HUES64 (cell line): ENCODE measurements around the gene MGLL.
A peak's percentile ranks its signal among the peaks of the same experiment; 100 is the strongest.

Experiments
- H3K27ac ChIP-seq: 2 replicates; pipeline ENCODE4 v1.7.0; 2013; ENCODE audit warnings: low read depth, low read length, inconsistent platforms
- H3K27me3 ChIP-seq: 2 replicates; pipeline ENCODE4 v1.6.1; 2013; ENCODE audit warnings: mild to moderate bottlenecking, low read length; ENCODE audit not compliant: insufficient read depth
- H3K36me3 ChIP-seq: 2 replicates; pipeline ENCODE4 v1.6.1; 2013; ENCODE audit warnings: mild to moderate bottlenecking, low read length; ENCODE audit not compliant: insufficient read depth
- H3K4me1 ChIP-seq: 2 replicates; pipeline ENCODE4 v1.6.1; 2013; ENCODE audit warnings: mild to moderate bottlenecking, low read length, moderate library complexity; ENCODE audit not compliant: insufficient read depth
- H3K4me3 ChIP-seq: 2 replicates; pipeline ENCODE4 v1.5.1; 2013; ENCODE audit warnings: mild to moderate bottlenecking, low read length, moderate library complexity
- H3K9ac ChIP-seq: 2 replicates; pipeline ENCODE4 v1.6.1; 2013; ENCODE audit warnings: mild to moderate bottlenecking, low read depth, low read length
- H3K9me3 ChIP-seq: 2 replicates; pipeline ENCODE4 v1.6.1; 2013; ENCODE audit warnings: low read depth, low read length; ENCODE audit not compliant: insufficient read depth
- WGBS: fragments of 150-250, 120-280 bp; methylation state at CpG from one replicate; pipeline ENCODE4 v1.1.7; 2013; ENCODE audit warnings: missing lambda C conversion rate; 5-methylcytosine and 5-hydroxymethylcytosine counted together

MGLL gene

GRCh38 chr3:127734754-127735473 is 87.4 kb downstream of the MGLL start:
- Histone ChIP-seq H3K4me3 (no peak overlapping the region), H3K27ac (no peak overlapping the region), H3K4me1 (peaks cover 42% of the 10 kb centered on the region), H3K27me3 (peaks cover 9% of the 10 kb centered on the region; the same call in 1 of the 2 replicates), H3K9ac (no peak overlapping the region), H3K36me3 (no peaks in the 10 kb centered on the region), H3K9me3 (no peaks in the 10 kb centered on the region)
- WGBS, result 77% methylated on average over 8 of the region's 8 CpGs

DNA sequence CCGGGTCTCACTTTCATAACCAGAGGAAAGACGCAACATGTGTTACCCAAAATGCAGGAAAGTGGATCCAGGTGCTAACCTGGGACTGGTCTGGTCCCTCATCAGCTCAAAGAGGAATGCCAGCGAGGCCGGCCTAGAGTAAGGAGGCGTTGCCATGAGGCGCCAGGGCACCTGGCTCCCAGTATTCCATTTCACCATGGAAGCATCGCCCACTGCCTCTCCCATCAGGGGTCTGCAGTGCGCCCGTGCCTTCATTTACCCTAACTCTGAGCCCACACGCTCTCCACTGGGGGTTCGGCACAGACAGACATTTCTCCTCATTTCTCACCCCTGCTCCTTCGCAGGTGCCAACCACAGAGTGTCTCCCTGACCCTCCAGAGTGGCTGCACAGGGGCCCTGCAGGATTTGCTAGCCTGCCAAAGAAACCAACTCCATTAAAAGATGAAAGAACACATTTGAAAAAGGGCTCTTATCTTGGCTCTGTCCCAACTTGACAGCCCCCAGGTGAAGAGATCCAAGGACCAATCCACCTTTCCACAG is 88.1 kb downstream of the MGLL start:
- H3K36me3 ChIP-seq, result no peaks in the 10 kb centered on the region
- H3K27ac ChIP-seq, result no peak overlapping the region
- H3K9me3 ChIP-seq, result no peaks in the 10 kb centered on the region
- WGBS, result 93% methylated on average over 12 of the region's 12 CpGs
- H3K4me1 ChIP-seq, result peaks cover 42% of the 10 kb centered on the region
- peaks cover 9% of the 10 kb centered on the region; the same call in 1 of the 2 replicates for H3K27me3 ChIP-seq
- H3K9ac ChIP-seq, result no peak overlapping the region
- H3K4me3 ChIP-seq, result no peak overlapping the region

- Histone ChIP-seq H3K9me3 (no peaks in the 10 kb centered on the region), H3K27ac (no peak overlapping the region), H3K27me3 (peaks cover 9% of the 10 kb centered on the region; the same call in 1 of the 2 replicates), H3K36me3 (no peaks in the 10 kb centered on the region), H3K4me1 (peaks cover 42% of the 10 kb centered on the region), H3K4me3 (no peak overlapping the region), H3K9ac (no peak overlapping the region)
- 91% methylated on average over 10 of the region's 10 CpGs for WGBS
Measured at GRCh38 chr3:127733781-127734180, 88.5 kb downstream of the MGLL start.

GRCh38 chr3:127732879-127733350 is 89.4 kb downstream of the MGLL start:
- Histone ChIP-seq H3K4me3 (no peak overlapping the region), H3K36me3 (no peaks in the 10 kb centered on the region), H3K27me3 (peaks cover 9% of the 10 kb centered on the region; the same call in 1 of the 2 replicates), H3K27ac (no peak overlapping the region), H3K4me1 (peaks cover 42% of the 10 kb centered on the region), H3K9ac (no peak overlapping the region), H3K9me3 (no peaks in the 10 kb centered on the region)
- WGBS, result 89% methylated on average over 9 of the region's 9 CpGs

DNA sequence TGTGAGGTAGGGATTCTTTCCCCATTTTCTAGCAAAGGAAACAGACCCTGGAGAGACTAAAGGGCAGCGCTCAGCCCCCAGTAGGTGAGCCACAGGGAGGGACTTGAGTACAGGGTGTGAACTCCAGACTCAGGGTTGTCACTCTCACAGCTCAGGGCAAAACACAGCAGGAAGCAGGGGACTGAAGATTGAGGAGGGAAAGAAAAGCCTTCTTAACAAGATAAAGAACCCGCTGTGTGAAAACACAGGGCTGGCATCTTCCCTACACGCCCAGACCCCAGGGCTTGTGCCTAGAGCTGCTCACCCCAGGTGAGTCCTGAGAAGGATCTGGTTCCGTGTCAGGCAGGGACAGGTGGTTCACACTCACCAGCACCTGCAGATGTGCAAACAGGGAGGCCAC is 90.0 kb downstream of the MGLL start:
- Histone ChIP-seq H3K4me1 (peaks cover 42% of the 10 kb centered on the region), H3K9ac (no peak overlapping the region), H3K27me3 (peaks cover 9% of the 10 kb centered on the region; the same call in 1 of the 2 replicates), H3K36me3 (no peaks in the 10 kb centered on the region), H3K27ac (peak overlapping the region; percentile 43; the same call in 1 of the 2 replicates), H3K9me3 (no peaks in the 10 kb centered on the region), H3K4me3 (no peak overlapping the region)
- 6% methylated on average over 3 of the region's 4 CpGs for WGBS

DNA sequence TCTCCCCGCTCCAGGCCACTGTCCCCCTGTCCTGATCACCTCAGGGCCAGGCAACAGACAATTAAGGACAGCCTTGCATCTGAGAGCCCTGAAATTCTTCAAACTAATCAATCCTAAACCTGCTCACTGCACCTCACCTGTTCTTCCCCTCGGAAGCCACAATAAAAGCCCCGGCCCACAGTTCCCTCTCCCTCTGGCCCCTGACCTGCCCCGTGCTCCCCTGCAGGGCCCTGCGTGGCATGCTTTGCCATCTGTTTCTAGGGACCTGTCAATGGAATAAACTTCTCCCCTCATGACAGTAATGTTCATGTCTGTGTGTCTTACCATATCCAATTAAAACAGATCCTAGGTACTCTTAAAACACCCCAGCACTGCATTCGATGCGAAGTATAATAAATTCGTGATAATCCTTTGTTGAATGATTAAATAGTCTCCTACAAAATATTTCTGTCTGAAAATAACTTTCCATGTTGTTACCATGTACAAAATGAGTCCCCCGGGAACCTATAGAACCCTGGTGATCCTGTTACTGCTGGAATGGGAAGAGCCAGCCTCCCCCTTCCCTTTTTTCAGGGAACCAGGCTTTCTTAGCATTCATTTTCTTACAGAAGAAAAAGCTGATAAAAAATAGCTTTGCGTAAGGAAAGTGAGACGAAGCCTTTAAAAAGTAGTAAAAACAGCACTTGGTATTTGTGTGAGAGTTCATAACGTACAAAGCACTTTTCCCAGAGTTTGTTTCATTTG is 90.6 kb downstream of the MGLL start:
- Histone ChIP-seq H3K4me1 (peaks cover 42% of the 10 kb centered on the region), H3K4me3 (no peak overlapping the region), H3K9me3 (no peaks in the 10 kb centered on the region), H3K27ac (peak overlapping the region; percentile 43; the same call in 1 of the 2 replicates), H3K36me3 (no peaks in the 10 kb centered on the region), H3K9ac (no peak overlapping the region), H3K27me3 (peaks cover 9% of the 10 kb centered on the region; the same call in 1 of the 2 replicates)
- 60% methylated on average over 9 of the region's 12 CpGs for WGBS

DNA sequence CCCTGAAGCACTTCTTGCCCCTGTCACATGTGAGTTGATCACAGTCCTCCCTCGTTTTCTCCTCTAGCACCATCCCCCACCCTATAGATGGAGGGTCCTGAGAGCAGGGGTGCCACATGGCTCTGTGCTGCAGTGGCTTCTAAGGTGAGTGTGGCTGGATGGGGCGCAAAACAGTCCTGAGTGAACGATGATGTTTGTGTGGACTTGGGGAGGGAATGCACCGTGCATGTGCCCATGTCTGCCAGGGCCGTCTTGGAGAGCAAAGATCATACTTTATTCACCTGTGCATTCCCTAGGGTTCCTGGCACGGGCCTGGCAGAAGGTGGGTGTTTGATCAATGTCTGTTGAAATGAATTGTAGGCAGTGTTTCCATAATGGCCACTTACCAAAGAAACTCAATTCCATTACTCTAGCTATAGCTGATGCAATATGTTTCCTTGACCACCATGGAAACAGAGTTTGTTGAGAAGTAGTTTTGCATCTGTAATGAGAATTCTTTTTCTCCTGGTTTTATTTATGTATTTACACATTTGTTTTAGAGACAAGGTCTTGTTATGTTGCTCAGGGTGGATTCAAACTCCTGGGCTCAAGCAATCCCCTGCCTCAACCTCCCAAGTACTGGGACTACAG is 91.5 kb downstream of the MGLL start:
- H3K9ac ChIP-seq, result no peak overlapping the region
- no peak overlapping the region for H3K4me3 ChIP-seq
- H3K4me1 ChIP-seq, result peaks cover 36% of the 10 kb centered on the region
- no peaks in the 10 kb centered on the region for H3K9me3 ChIP-seq
- H3K27me3 ChIP-seq, result peaks cover 9% of the 10 kb centered on the region; the same call in 1 of the 2 replicates
- no peaks in the 10 kb centered on the region for H3K36me3 ChIP-seq
- 96% methylated on average over 6 of the region's 6 CpGs for WGBS
- H3K27ac ChIP-seq, result no peak overlapping the region

- H3K4me3 ChIP-seq, result no peak overlapping the region
- 88% methylated on average over 8 of the region's 8 CpGs for WGBS
- H3K4me1 ChIP-seq, result peaks cover 30% of the 10 kb centered on the region
- H3K36me3 ChIP-seq, result no peaks in the 10 kb centered on the region
- no peak overlapping the region for H3K27ac ChIP-seq
- H3K9me3 ChIP-seq, result no peaks in the 10 kb centered on the region
- H3K9ac ChIP-seq, result no peak overlapping the region
- peaks cover 9% of the 10 kb centered on the region; the same call in 1 of the 2 replicates for H3K27me3 ChIP-seq
Measured at GRCh38 chr3:127730171-127730570, 92.1 kb downstream of the MGLL start.

DNA sequence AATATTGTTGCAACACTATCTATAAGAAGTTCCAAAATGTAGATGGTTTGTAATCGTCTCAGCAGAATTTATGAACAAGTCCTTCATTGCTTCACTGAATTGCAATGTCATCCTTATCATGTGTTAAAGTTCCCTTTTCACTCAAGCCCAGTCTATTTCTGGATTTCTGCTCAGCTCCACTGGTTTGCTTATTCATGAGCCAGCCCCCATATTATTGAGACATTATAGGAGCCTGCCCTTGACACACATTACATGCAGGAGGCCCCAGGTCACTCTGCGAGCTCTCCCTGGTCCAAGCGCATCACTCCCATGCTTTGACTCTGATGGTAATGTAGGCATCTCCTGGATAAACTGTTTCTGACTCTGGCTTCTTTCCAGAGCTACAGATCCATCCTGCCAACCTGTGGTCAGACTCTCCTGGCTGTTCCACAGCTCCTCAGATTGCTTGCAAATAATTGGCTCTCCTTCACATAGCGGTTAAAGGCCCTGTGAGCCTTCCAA is 92.7 kb downstream of the MGLL start:
- WGBS, result 95% methylated on average over 4 of the region's 4 CpGs
- Histone ChIP-seq H3K9ac (no peak overlapping the region), H3K9me3 (no peaks in the 10 kb centered on the region), H3K27me3 (peaks cover 9% of the 10 kb centered on the region; the same call in 1 of the 2 replicates), H3K4me1 (peaks cover 25% of the 10 kb centered on the region), H3K4me3 (no peak overlapping the region), H3K27ac (no peak overlapping the region), H3K36me3 (no peaks in the 10 kb centered on the region)

DNA sequence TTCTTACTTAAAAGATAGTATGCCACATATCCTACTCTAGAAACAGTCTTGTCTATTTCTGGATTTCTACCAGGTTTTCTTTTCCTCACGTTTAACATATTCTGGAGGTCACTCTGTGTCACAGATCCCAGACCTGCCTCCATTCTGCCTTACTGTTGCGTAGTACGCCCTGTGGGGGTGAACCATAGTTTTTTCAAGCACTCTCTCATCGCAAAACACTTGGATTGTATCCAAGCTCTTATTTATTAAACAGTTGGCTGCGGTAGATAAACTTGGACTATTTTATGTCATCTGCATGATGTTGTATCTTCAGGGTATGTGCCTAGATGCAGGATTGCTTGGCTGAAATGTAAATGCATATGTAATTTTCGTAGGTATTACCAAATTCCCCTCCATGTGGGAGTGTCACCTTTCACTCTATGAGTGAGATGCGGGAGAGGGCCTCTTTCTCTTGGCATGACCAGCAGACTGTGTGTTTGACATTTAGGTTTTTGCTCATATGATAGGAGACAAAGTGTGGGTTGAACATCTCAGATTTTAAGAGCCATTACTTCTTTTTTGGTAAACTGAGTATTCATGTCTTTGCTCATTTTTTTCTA is 93.8 kb downstream of the MGLL start:
- WGBS, result 87% methylated on average over 7 of the region's 7 CpGs

More for the DNA sequence above, 93.8 kb downstream of the MGLL start:
- peaks cover 3% of the 10 kb centered on the region; the same call in 1 of the 2 replicates for H3K27me3 ChIP-seq
- no peak overlapping the region for H3K4me3 ChIP-seq
- no peaks in the 10 kb centered on the region for H3K9me3 ChIP-seq
- H3K36me3 ChIP-seq, result no peaks in the 10 kb centered on the region
- peaks cover 15% of the 10 kb centered on the region for H3K4me1 ChIP-seq
- no peak overlapping the region for H3K9ac ChIP-seq
- H3K27ac ChIP-seq, result no peak overlapping the region
